HG02588 (cell line): ENCODE results near the gene PPM1N.
"Not testable (repeated sequence)": the region's sequence is repeated elsewhere in the genome, so short reads cannot be mapped to it uniquely, and the experiment has no call there.

Source experiments
- ATAC-seq: cut with Tn5 transposase; IDR thresholded peaks from one replicate; pipeline ENCODE4 v1.9.1; 2021; ENCODE audit warnings: mild to moderate bottlenecking, moderate library complexity; ENCODE audit not compliant: unreplicated experiment

Gene PPM1N

DNA sequence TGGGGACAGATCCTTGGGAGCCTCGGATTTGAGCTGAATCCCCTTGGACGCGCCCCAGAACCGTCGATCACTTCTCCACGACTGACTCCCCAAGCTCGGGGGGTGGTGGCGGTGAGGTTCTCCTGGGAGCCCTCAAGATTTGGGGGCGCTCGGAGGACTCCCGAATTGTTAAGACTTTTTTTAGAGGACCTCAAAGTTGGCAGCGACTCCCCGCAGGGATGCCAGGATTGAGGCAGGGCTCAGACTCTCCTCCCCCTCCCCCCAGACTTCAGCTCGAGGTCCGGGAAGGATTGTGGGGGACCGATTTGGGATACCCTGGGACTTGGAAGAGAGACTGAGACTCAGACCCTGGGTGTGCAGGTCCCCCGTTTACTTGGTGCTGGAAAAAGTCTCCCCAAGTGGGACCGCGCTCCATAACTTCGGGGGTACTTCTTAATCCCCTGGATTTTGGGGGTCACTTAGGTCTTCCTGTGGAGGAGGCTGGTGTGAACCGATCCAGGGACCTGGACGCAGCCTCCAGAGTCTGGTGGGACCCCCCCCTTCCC lies 9.7 kb downstream of the PPM1N start:
- no peak for ATAC-seq

DNA sequence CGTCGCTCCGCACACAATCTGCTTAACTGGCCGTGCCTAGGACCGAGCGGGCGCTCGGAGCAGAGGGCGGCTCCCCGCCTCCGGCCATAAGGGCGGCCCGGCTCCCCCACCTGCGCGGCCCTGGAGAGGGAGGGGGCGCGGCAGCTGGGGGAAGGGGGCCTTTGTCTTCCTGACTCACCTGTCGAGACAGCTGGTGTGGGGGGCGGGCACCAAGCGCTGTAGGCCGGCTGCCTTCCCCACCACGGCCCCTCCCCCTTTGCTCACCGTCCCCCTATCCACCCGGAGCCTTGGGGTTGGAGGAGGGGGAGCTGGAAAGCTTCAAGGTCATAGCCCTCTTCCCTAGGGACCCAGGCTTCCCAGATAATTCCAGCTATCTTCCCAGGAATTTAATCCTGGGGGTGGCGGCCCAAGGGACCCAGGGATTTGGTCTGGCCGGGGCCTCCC lies 10.2 kb downstream of the PPM1N start:
- no peak for ATAC-seq

DNA sequence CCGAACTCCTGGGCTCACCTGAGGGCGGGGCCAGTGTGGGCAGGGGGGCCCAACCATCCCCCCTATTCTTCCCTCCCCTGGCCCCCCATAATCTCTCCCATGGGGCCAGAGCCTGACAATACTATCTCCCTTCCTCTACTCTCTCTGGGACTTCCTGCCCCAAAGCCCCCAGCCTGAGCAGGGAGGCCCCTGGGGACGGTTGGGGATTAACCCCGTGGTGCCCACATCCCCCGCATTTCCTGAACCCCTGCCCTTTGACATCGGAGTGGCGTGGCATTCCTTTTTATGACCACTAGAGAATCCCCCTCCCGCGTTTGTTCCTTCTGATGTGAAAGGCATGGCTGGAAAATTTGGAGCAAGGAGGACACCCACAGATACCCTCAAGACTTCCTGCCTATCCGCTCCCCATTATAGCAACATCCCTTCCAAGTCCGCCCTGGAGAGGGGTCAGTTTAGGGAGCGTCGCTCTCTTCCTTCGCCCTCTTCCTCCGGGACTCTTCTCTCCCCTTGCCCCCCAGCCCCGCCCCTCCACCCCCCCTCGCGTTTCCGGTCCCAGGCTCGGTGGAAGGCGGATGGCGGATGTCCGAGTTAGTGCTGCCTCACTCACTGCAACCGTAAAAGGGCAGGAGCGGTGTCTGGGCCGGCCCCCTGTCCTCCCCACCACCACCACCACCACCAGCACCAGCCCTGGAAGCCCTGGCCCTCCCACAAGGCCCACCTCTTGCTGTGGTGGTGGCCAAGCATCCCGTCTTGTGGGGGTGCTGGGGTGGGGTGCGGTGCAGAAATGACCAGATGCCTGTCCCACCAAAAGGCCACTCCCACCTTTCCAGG lies 10.8 kb downstream of the PPM1N start:
- ATAC-seq = no peak

DNA sequence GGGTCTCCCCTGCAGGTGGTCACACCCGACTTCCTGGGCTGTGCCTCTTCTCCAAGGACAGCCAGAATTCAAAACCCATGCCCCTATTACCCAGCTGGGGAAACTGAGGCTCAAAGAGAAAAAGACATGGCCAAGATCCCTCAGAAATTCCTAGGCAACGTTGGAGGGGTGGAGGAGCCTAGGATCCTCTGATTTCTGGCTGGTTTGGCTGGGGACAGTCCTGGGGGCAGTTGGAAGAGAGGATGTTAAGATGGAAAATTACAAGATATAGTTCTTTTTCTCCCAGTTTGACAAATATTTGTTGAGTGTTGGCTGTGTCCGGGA lies 11.4 kb downstream of the PPM1N start:
- ATAC-seq = no peak

DNA sequence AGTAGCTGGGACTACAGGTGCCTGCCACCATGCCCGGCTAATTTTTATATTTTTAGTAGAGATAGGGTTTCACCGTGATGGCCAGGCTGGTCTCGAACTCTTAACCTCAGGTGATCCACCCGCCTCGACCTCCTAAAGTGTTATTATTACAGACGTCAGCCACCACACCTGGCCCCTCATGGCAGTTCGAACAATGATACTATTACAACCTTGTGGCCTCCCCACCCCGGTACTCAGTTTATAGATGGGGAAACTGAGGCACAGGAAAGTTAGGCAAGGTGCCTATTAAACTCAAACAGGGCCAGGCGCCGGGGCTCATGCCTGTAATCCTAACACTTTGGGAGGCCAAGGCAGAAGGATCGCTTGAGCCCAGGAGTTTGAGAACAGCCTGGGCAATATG lies 12.1 kb downstream of the PPM1N start:
- not testable (repeated sequence) for ATAC-seq

DNA sequence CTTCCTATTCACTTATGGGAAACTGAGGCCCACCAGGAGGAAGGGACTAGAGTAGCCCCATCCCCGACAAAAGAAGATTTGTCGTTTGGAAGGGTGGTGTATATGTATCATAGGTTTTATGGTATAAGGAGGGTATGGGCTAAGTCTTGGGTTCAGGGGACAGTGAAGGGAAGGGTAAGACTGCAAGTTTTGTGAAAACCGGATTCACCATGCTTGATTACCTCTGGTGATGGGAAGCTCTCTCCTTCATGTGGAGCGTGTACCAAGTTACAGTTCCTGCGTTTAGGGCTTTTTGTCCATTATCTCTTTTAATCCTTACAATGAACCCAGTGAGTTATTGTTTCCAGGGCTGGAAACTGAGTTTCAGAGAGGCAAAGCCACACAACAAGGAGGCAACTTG lies 12.8 kb downstream of the PPM1N start:
- no peak for ATAC-seq

DNA sequence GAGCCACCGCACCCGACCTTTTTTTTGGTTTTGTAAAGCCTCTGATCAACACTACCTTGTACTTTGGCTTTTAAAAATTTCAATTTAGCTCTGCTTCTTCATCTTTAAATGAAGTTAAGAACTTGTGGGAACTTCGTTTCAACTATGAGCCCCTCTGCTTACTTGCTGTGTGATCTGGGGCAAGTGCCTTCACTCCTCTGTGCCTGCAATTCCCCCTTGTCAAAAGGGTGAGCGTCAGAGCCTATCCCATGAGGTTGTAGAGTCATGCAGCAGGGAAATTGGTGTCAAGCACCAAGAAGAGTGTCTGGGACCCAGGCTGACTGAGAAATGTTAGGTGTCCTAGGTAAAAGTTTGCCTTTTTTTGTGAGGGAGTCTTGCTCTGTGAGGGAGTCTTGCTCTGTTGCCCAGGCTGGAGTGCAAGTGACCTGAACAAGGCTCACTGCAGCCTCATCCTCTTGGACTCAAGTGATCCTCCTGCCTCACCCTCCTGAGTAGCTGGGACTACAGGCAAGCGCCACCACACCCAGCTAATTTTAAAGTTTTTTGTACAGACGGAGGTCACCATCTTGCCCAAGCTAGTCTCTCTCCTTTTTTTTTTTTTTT lies 14.7 kb downstream of the PPM1N start:
- ATAC-seq = no peak

DNA sequence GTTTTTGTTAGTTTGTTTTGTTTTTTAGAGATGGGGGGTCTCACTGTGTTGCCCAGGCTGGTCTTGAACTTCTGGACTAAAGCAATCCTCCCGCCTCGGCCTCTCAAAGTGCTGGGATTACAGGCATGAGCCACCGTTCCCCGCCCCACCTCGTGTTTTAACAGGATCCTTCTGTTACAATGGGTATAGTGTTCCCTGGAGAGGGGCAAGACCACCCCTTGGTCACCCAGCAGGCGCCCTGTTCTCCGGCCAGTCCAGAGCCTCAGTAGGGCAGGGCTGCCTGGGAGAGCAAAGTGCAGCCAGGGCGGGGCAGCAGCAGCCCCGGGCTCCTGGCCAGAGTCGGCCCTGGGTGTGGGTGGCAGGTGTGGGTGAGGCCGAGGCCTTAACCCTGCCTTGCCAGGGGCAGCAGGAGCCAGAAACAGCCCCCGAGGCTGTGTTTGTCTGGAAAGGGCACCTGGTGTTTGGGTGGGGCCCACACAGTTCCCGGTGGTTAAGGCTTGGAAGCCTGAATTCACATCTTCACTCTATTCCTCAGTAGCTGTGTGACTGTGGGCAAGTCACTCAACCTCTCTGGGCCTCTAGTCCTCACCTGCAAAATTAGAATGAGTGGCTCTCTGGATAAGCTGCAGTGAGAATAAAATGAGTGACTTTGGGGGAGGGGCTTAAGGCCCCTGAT lies 16.3 kb downstream of the PPM1N start:
- no peak for ATAC-seq

DNA sequence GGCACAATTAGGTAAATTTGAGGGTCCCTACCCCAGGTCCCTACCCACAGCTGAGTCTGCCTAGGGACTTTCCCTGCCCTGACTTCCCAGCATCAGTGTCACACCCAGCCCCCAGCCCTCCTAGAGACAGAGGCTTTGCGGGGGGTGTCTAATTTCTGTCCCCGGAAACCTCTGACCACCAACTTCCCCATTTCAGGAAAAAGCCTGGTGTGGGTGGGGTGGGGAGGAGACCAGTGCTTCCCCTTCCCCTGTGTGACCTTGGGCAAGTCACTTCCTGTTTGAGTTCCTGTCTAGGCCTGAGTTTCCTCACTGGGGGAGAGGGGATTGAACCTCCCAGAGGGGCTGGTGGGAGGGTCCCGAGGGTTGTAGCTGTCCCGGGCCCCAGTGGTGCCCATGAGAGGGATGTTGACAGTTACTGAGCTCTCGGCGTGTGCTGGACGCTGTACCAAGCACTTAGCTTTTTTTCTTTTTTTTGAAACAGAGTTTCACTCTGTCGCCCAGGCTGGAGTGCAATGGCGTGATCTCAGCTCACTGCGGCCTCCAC lies 16.9 kb downstream of the PPM1N start:
- ATAC-seq = no peak

DNA sequence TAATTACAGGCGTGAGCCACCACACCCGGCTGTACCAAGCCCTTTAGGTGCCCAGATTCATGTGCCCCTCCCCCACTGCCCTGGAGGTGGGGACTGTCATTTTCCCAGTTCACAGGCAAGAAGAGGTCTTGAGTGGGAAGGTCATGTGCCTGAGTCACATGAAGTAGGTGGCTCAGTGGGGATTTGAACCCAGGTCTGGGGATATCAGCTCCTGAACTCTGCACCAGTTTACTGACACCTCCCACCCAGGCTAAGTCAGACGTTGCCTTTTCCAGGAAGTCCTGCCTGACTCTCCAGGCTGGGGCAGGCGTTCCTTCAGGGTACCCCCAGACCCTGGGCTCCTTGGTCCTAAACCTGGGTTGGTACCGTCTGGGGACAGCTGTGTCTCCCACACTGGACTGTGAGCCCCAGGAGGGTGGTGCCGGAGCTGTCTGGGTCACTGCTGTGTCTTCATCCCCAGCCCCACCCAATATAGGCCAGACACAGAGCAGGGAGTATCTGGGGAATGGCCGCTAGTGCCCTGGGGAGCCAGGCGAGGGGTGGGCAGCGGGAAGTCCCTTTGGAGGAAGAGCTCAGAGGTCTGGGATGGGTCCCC lies 17.7 kb downstream of the PPM1N start:
- no peak for ATAC-seq

DNA sequence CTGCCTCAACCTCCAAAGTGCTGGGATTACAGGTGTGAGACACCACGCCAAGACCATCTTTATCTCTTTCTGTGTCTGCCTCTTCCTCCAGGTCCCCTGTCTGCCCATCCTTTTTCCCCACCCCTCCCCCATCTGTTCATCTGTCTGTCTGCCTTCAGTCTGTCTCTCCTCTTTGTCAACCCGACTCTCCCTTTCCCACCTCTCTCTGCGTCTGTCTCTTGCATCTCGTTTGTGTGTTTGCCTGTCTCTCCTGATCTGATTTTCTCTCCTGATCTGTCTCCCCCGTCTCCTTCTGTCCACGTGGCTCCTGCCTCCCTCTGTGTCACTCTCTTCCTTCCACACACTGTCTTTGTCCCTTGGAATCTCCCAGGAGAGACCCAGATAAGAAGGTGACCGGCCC lies 19.0 kb downstream of the PPM1N start:
- ATAC-seq = no peak

DNA sequence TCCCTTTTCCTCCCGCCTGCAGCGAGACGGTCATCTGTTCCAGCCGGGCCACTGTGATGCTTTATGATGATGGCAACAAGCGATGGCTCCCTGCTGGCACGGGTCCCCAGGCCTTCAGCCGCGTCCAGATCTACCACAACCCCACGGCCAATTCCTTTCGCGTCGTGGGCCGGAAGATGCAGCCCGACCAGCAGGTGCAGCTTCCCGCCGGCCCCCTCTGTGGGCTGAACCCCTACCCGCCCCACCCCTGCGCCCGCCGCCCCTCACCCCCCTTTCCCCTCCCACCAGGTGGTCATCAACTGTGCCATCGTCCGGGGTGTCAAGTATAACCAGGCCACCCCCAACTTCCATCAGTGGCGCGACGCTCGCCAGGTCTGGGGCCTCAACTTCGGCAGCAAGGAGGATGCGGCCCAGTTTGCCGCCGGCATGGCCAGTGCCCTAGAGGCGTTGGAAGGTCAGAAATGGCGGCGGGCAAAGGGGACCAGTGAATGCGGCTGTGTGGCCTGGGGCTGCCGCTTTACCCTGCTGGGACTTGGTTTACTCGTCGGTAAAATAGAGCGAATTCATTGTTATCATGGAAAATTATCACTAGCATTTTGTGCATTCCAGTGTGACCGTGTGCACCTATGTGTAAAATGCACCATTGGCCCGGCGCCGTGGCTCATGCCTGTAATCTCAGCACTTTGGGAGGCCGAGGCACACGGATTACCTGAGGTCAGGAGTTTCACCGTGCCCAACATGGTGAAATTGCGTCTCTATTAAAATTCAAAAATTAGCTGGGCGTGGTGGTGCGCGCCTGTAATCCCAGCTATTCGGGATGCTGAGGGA lies 19.6 kb downstream of the PPM1N start:
- ATAC-seq = no peak

DNA sequence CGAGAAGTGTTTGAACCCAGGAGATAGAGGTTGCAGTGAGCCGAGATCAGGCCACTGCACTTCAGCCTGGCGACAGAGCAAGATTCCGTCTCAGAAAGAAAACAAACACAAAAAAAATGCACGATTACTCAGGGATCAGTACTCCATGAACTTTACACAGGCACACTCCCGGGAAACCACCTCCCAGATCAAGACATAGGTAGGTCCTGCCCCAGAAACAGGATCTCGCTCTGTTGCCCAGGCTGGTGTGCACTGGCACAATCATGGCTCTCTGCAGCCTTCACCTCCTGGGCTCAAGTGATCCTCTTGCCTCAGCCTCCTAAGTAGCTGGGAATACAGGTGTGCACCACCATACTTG lies 20.2 kb downstream of the PPM1N start:
- no peak for ATAC-seq

DNA sequence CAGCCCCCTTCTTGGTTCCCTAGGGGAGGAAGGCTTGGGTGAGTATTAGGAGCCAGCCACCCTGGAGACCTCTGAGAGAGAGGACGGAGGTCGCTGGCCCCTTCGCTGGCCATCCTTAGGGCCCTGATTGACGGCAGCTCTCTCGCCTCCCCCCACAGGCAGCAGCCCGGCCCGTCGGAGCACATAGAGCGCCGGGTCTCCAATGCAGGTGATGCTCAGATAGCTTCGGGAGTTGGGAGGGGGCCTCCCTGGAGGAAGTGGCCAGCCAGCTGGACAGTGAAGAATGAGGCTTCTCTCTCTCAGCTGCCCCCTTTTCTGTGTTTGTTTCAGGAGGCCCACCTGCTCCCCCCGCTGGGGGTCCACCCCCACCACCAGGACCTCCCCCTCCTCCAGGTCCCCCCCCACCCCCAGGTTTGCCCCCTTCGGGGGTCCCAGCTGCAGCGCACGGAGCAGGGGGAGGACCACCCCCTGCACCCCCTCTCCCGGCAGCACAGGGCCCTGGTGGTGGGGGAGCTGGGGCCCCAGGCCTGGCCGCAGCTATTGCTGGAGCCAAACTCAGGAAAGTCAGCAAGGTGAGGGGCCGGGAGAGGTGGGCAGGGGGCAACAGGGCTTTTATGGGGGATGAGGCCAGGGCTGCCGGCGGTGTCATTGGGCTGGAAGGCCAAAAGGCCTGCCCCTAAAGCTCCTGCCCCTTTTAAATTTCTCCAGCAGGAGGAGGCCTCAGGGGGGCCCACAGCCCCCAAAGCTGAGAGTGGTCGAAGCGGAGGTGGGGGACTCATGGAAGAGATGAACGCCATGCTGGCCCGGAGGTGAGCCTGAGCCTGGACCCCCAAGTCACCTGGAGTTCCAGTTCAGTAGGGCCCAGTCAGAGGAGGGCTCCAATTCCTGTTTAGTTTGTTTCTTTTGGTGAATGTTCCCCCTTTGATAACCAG lies 24.0 kb downstream of the PPM1N start:
- no peak for ATAC-seq

DNA sequence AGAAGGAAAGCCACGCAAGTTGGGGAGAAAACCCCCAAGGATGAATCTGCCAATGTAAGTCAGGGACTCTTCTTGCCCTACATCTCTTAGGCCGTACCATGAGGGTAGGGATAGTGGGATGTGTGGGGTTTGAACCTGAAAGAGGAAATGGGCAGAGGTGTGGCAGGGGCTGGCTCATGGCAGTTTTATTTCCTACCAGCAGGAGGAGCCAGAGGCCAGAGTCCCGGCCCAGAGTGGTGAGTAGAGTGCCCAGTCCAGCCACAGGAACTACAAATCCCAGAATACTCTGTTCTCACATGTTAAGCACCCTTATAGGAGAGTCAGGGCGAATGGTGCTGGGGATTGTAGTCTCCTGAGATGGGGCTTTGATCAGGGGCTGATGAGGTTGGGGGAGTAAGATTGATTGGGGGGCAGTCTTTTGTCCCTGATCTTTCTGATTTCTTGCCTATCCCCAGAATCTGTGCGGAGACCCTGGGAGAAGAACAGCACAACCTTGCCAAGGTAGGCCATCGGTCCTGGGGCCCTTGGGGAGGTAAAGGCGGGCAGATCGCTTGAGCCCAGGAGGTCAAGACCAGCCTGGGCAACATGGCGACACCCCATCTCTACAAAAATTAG lies 25.5 kb downstream of the PPM1N start:
- no peak for ATAC-seq

DNA sequence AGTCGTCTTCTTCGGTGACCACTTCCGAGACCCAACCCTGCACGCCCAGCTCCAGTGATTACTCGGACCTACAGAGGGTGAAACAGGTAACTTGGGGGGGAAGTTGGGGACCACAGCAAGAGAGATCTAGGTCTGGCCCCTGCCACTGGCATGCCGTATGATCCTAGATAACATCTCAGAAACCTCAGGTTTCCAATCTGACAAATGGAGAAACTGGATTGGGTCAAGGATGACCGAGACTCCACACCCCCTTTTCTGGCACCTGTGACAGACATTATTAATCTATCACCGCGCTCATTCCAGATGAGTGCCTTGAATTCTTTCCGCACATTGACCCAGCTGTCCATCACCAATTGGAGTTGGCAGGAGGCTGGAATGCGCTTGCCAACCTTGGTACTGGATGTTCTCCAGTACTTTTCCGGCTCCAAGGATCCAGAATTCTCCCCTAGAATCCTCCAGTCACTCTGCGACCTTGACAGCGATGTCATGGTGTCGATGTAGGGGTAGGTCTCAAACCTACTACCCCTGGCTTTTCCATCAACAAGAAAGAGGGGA lies 26.4 kb downstream of the PPM1N start:
- ATAC-seq = no peak

DNA sequence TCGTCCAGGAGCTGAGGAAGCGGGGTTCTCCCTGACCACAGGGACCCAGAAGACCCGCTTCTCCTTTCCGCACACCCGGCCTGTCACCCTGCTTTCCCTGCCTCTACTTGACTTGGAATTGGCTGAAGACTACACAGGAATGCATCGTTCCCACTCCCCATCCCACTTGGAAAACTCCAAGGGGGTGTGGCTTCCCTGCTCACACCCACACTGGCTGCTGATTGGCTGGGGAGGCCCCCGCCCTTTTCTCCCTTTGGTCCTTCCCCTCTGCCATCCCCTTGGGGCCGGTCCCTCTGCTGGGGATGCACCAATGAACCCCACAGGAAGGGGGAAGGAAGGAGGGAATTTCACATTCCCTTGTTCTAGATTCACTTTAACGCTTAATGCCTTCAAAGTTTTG lies 27.9 kb downstream of the PPM1N start:
- no peak for ATAC-seq

DNA sequence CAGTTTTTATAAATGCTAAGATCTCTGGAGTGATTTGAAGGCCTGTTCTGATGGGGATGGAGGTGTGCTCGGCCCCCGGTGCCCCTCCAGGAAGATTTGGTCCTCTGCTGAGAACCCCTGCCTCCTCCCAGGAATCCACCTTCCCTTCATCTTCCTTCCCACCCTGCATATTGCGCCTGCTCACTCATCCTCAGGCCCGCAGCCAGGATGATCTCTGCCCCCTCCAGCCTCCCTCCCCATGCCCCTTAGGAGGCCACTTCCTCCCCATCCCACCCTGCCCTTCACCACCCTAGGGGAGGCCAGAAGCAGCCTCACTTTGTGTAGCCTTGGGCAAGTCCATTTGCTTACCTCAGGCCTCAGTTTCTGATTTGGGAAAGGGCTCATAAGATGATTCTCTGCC lies 28.7 kb downstream of the PPM1N start:
- no peak for ATAC-seq

DNA sequence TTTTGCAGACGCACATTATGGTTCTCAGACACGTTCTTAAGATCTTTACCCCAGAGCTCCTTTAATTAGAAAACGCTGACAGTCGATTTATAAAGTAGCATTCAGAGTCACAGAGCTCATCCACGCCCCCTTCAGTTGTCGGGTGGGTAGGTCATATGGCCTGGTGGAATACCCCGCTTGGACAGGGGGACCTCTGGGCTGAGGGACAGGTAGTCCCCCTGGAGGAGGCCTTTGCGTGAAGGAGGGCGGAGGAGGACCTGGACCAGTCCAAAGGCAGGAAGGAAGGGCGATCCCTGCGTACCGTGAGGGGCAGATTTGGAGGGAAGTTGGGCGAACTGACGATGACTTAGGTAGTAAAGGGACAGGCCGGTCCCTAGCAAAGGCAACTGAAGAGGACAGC lies 29.5 kb downstream of the PPM1N start:
- no peak for ATAC-seq
